T follicular helper cell (primary cell): Measurements from ENCODE around the gene RPAIN.

Experiments used
- DNase-seq: peaks from one replicate; pipeline ENCODE4 v3.0.0-alpha.2; 2020; ENCODE audit warnings: low read depth
- total RNA-seq, 2 experiments: gene quantifications; one replicate each; lab custom pipeline; 2026; lab: John Stamatoyannopoulos, UW

The RPAIN gene, protein sequence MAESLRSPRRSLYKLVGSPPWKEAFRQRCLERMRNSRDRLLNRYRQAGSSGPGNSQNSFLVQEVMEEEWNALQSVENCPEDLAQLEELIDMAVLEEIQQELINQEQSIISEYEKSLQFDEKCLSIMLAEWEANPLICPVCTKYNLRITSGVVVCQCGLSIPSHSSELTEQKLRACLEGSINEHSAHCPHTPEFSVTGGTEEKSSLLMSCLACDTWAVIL
- total RNA-seq: 58.4 to 62.6 reads per million in 2 experiments

DNA sequence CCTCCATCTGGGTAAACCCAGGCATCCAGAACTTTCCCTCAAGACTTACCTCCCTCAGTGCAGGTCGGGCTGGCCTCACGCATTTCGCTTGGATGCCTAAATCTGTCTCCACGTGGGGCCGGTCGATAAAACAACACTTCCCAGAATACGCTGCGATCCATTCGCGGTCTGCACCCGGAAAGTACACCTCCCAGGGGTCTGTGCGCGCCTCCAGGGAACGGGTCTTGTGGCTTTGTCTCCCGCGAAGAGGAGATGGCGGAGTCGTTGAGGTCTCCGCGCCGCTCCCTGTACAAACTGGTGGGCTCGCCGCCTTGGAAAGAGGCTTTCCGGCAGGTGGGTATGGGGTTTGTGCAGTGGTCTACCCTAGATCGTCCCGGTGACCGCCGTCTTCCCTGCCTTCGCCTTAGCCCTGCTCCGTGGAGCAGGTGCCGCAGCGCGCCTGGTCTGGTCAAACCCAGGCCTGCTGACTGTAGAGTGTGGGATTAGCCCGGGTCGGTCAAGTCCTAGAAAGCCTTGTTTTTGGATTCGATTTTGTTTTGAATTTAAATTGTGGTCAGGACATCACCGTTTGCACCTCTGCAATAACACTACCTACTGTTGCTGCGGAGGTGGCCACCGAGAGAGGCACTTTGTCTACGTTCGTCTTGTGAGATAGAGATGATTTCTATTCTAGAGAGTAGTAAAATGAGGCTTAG, at the start of gene RPAIN:
Gene RPAIN, plus strand, starts transcription at position 224 of the 695 bp plus-strand sequence. Its CDS starts 29 bp downstream, at position 253.
- DNase-seq: peak; percentile 81

DNA sequence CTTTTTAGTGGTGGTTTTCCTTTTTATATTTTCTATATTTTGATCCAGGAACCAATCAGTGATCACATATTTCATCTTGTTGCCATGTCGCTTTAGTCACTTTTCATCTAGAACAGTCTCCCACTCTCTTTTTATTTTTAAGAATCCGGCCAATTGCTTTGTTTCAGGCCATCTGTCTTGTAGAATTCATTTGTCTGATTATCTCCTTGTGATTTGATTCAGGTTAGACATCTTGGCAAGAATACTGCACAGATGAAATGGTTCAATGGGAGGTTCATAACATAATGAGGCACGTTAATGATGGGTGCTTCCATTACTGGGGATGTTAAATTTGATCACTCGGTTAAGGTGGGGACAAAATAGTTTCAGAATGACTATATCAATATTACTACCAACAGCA, 49.6 kb upstream of the RPAIN start:
- no peak for DNase-seq

DNA sequence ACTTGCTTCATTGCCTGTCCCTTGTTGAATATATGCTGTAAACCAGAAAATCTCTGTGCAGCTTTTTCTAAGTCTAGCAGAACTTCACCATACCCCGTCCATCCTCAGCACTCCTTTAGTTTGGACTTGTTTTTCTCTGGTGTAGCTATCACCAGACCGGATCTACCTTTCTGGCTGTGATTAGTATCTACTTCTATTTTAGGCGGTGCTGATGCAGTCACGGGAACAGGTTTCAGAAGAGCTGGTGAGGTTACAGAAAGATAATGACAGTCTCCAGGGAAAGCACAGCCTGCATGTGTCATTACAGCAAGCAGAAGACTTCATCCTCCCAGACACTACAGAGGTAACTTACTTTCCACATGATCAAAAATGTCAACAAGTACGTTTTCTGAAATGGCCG, 46.9 kb upstream of the RPAIN start:
- DNase-seq: no peak

DNA sequence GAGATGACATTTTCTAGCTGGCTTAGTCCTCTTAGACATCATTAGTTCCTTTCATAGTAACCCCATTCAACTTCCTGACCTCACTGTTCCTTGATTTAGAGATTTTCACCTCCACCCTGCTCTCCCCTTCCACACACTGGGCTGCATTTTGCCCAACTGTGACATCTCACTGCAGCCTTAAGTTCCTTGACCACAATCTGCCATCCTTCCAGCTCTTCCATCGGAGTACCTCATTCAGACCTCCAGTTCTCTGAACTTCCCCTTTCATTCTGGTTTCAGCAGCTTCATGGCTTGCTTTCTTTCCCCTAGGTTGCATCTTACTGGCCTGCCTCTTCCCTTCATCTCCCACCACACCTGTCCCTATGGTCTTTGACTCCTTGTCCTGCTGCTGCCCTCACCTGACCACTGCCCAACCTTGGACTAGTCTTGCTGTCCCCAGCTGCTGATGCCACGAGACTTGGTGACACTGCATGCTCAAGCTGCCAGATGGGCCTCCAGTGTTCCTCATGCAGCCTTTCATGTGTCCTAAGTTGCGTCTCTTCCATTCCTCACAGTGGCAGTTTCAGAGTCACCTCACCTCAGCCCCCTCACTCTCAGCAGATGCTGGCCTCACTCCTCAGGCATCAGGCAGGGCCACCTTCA, 41.3 kb upstream of the RPAIN start:
- no peak for DNase-seq

GRCh38 chr17:5379351-5380107, 40.5 kb upstream of the RPAIN start:
- no peak for DNase-seq

GRCh38 chr17:5380491-5381135, 39.4 kb upstream of the RPAIN start:
- no peak for DNase-seq

- no peak for DNase-seq
Measured at GRCh38 chr17:5381542-5381941, 38.4 kb upstream of the RPAIN start.

GRCh38 chr17:5391678-5392077, 28.3 kb upstream of the RPAIN start:
- no peak for DNase-seq

- no peak for DNase-seq
Measured at GRCh38 chr17:5396612-5397011, 23.4 kb upstream of the RPAIN start.

DNA sequence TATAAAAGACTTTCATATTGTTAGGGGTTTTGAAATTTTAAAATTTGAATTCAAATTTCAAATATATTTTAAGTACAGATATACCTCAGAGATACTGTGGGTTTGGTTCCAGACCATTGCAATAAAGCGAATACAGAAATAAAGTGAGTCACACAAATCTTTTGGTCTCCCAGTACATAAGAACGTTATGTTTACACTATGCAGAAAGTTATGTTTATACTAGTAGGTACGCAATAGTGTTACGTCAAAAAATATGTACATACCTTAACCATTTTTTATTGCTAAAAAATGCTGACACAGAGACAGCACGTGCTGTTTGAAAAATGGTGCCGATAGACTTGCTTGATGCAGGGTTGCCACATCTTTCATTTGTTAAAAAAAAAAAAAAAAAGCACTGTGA, 20.2 kb upstream of the RPAIN start:
- no peak for DNase-seq

DNA sequence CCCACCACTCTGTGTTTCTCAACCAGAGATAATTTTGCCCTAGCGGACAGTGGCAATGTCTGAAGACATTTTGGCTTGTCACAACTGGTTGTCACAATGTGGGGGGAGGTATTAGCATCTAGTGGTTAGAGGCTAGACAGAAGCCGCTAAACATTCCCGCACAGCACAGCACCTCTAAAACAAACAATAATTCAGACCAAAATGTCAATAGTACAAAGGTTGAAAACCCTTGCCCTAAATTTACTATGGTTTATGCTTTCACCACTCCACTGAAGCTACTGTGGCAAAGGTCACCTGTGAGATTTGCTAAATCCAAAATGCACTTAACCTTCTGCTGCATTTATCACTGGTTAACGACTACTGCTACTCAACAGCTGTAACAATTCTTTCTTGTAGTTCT, 14.6 kb upstream of the RPAIN start:
- no peak for DNase-seq

DNA sequence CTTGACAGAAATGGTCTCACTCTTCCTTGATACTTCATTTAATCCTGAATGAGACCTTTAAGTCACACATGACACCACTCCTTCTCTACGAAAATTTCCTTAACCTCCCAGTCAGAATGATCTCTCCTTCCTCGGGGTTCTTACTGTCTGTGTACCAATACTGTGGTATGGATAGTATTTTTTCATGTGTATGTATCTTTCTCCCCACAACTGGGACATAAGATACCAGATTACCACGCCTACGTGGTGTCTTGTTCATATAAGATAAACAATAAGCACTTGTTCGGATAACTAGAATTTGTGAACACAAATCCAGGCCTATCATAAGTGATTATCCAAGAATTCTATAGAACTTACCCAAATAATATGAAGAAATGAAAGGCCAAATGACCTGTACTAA, 11.8 kb upstream of the RPAIN start:
- DNase-seq: no peak

GRCh38 chr17:5410594-5411272, 9.2 kb upstream of the RPAIN start:
- DNase-seq: no peak

GRCh38 chr17:5413682-5414081, 6.3 kb upstream of the RPAIN start:
- DNase-seq: no peak

GRCh38 chr17:5416901-5417300, 3.1 kb upstream of the RPAIN start:
- no peak for DNase-seq

GRCh38 chr17:5418858-5419355, 1.1 kb upstream of the RPAIN start:
- DNase-seq: peak; percentile 53

- DNase-seq: peak; percentile 93
Measured at GRCh38 chr17:5419356-5419958, 525 bp upstream of the RPAIN start, which contains the start of gene NUP88. TSS of gene NUP88 (minus strand) at chr17:5419662. CDS start at chr17:5419650, 12 bp downstream.

DNA sequence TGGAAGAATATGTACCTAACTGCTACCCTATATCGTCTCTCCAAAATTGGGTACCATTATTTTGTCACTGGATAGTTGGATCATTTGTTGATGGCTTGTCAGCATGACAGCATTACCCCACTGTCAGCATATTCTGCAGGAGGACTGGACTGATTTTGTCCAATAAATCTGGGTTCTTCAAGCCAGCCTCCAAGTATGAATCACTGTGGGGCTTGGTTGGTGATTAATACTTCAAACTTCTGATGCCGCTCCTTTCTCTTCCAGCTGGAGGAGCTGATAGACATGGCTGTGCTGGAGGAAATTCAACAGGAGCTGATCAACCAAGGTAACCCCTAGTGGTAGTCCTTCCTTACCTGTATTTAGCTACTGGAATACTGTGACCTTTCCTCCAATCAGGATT, 2.5 kb downstream of the RPAIN start:
- no peak for DNase-seq

DNA sequence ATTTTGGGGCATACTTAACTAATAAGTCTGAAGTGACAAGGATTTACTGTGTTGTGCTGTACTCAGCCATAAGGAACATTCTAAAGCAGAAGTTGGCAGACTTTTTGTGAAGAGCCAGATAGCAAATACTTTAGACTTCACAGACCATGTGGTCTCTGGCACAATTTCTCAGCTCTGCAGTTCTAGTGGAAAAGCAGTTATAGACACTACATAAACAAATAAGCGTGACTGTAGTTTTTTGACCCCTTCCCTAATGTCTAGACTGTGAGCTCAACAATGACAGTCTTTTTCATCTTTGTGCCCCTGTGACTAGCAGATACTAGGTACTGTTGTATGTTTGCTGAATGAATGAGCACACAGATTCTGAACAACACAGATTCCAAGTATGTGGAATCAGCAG, 4.9 kb downstream of the RPAIN start:
- no peak for DNase-seq

DNA sequence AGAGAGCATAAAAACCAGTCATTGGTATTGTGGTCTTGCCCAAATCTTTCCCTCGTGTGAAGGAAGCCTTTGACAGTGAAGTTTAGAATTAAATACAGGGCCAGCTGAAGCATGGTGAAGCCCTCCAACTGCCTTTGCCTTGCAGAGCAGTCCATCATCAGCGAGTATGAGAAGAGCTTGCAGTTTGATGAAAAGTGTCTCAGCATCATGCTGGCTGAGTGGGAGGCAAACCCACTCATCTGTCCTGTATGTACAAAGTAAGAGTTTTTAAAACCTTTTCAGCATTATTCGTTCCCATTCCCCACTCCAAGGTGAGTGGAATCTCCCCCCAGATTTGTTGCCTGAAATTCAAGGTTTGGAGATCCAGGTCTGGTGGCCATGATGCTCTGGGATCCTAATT, 5.8 kb downstream of the RPAIN start:
- DNase-seq: no peak
